Stimulated activated CD8-positive, alpha-beta memory T cell treated with anti-CD3 and anti-CD28 coated beads, Interleukin-4, amount 100 ng/mL, for 1 hour (primary cell): ENCODE results near the gene DDX20.

Experiments used
- DNase-seq, 2 donors: peaks; one replicate each; pipeline ENCODE4 v3.0.0-alpha.2; 2020; ENCODE audit warnings: low read depth in 2 of 2, low spot score in 1 of 2

The DDX20 gene

GRCh38 chr1:111755331-111756123 is at the start of gene DDX20:
DDX20 (plus strand) TSS chr1:111755901; CDS start chr1:111755925, 24 bp downstream.
- DNase-seq = peak; percentile 81 to 91

DNA sequence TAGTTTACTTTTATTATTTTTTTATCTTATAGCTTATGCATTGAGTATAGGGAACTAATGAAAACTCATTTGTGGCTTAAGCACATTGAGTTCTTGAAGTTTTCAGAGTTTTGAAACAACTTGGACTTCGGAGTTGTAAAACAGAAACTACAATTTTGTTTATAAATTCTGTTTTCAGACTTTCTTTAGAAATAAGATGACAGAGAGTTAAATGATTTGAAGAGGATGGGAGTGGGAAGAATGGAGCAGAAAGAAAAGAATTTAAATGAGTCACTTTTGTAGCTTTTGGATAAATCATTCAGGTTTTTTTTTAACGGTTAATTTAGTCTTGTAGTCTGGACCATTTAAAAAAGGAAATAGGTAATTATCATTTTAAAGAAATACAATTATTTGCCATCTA is 48.8 kb upstream of the DDX20 start:
- no peak for DNase-seq

DNA sequence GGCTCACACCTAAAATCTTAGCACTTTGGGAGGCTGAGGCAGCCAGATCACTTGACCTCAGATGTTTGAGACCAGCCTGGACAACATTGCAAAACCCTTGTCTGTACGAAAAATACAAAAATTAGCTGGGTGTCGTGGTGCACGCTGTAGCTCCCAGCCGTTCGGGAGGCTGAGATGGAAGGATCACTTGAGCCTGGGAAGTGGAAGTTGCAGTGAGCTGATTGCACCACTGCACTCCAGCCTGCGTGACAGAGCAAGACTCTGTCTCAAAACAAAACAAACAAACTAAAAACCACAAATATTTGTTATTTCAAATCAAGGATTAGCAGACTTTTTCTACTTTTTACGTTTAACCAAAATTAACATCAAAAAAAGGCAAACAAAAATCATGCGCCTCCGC is 47.8 kb upstream of the DDX20 start:
- no peak for DNase-seq

- DNase-seq = no peak
Observed at GRCh38 chr1:111709986-111710385, 45.7 kb upstream of the DDX20 start.

DNA sequence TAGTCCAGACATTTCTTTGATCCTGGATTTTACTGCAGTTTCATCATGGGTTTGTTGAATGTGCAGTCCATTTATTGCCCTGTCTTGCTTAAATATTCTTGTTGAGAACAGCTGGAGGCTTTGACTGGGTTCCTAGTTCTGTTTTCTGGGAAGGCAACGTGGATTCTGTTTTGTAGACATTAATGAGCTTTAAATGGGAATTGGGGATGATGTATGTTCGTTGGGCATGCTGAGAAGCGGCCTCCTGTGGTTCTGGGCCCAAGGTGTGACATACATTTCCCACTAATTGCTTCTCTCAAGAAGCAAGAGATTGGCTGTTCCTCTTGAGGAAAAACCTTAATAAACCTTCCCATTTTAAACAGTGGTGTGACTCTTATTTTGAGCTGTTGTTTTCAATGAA is 39.4 kb upstream of the DDX20 start:
- no peak for DNase-seq

GRCh38 chr1:111717450-111717849 is 38.3 kb upstream of the DDX20 start:
- DNase-seq = no peak

DNA sequence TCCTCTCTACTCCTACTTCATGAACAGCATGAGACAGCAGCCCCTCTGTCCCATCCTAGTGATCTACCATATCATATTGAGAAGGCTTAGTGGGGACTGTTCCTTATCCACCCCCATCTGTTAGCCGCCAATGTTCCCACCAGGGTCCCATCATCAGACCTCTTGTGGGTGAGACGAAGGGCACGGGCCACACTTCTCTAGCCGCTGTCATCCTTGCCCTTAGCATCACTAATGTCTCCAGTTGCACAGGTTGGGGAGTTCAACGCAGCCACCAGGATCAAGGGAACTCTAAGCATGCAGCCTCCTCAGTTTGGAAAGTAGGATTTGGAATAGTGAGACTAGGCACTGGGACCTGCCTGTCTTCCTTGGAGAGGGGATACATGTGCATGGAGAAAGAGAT is 36.6 kb upstream of the DDX20 start:
- DNase-seq = no peak

GRCh38 chr1:111719674-111720132 is 36.0 kb upstream of the DDX20 start:
- no peak for DNase-seq

GRCh38 chr1:111720274-111720976 is 35.3 kb upstream of the DDX20 start:
- DNase-seq = no peak

- DNase-seq = no peak
Observed at GRCh38 chr1:111720977-111721786, 34.5 kb upstream of the DDX20 start.

DNA sequence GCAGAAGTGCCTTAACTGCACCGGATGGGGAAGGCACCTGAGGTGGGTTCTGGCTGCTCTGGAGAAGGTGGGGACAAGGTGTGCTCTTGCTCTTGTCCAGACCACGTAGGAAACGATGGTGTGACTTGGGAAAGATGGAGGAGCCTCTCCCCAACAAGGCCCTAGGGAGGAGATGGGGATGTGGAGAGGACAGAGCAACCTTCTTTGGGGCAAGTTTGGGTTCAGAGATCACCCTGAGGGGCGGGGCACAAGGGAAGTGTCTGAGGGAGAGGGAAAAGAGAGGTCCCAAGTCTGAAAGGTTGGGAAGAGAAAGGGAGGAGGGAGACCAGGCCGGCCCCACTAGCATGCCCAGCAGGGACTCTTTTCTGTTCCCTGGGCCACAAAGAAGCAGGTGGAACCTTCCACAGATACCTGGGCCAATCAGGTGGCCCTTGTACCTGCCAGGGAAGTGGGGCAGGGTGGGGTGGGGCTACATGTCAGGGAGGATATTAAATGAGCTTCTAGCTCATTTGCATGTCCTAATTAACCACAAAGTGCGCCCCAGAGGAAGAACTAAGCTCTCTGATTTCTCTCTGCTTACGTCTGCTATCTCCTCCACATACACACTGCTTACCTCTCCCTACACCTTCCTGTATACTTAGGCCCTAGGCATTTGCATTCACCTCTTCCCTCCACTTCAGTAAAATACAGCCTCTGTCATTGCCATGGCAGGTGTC is 32.5 kb upstream of the DDX20 start:
- DNase-seq = no peak

DNA sequence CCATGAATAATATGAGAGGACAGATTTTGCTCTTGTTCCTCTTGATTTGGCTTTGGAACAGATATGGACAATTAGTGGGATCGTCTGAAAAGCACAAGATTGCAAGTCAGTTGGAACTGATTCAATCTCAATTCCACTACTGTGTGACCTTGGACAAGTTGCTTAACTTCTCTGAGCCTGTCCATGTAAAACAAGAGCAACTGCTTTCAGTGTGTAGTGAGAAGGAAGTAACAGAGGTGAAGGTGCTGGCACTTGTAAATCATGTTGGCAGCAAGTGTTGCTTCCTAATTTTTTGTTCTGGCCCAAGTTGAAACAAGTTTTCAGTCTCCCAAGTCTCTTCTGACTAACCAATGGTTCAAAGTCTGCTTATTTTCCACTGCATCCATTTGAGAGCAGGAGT is 31.8 kb upstream of the DDX20 start:
- DNase-seq = no peak

GRCh38 chr1:111725192-111725591 is 30.5 kb upstream of the DDX20 start:
- DNase-seq = no peak

DNA sequence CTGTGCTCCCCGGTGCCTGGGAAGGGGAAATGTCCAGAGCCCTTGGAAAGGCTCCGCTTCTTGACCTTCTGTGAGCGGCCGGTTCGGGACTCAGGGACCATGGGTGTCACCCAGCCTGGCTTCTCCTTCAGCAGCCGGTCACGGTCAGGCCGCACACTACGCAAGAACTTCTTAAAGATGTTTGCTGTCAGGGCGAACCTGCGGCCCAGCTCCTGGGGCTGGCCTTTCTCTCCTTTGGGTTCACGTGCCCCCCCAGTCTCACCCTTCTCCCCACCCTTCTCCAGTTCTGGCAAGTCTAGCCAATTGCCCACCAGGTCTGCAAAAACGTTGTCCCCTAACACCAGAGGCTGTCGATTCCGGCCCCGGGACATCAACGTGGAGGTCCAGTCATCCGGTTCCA is 28.6 kb upstream of the DDX20 start:
- no peak for DNase-seq

DNA sequence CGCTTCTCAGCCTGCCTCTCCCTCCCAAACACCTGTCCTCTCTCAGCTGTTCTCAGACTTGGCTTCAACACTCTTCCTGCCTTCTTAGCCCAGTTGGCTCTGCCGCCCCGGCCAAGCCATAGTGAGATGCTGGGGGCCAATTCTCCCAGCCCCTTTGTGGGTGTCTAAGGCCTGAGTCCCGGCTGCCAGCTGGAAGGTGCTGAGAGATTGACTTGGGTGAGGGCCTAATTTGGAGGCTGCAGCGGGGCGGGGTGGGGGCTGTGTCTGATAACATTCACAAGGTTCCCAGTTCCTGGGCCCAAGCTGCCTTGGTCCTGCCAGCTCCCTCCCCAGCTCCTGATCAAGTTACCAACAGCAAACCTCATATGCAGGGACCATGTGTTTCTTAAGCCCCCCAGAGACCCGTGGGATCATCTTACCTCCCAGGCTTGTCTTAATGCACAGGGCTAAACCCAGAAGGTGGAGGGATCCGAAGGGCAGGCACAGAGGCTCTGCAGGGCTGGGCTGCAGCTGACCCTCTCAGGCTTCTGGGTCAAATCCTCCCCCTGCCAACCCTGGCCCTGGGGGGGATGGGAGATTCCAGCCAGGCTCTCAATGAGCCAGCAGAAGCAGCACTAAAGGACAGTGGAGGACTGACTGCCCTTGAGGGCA is 26.3 kb upstream of the DDX20 start:
- no peak for DNase-seq

- DNase-seq = no peak
Observed at GRCh38 chr1:111729946-111730681, 25.6 kb upstream of the DDX20 start.

DNA sequence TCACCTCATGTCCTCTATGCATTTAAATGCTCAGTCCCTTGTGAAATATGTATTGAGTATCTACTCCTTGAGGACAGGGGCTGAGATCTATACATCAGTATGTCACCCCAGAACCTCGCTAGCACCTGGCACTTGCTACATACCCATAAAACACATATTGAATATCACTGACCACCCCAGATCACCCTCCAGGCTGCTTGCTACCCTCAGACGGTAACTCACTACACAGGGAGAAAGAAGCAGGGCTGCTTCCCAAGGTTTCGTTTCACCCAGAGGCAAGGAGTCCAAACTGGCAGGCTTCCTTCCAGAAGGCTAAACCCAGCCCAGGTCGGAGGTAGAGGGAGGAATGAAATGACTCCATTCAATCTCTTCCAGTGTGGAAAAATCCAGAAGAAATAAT is 25.0 kb upstream of the DDX20 start:
- DNase-seq = no peak

DNA sequence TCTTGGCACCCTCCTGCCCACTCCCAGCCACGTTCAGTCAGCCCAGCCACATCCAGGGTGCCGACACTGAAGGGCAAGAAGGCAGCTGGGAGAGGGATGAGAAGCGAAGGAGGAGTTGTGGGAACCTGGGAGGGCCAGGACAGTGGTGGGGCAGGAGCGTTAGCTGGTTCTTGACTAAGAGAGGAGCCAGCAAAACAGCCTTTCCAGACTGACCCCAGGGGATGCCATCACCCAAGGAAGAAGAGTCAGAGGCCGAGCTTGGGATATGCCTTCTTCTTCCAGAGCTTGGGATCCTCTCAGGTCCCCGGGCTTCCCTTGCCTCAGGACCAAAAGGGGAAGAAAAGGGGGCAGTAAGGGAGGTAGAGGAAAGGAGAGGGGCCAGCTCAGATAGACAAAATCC is 23.7 kb upstream of the DDX20 start:
- no peak for DNase-seq

GRCh38 chr1:111732718-111733117 is 23.0 kb upstream of the DDX20 start:
- DNase-seq = no peak
